K562 (cell line): ENCODE results near the gene CARD10. TPM values are rescaled to one million over a fixed set of nuclear protein-coding genes. Genes with fewer than 3 reads are reported as not detected.

Experiments
- ARHGAP35 ChIP-seq: fragments of 450-650 bp; IDR thresholded peaks from 2 replicates; pipeline ENCODE4 v1.6.1; 2018; ENCODE audit not compliant: partially characterized antibody
- CBX8 ChIP-seq: fragments of 200-600 bp; sonication (generic); IDR thresholded peaks from 2 replicates; pipeline ENCODE4 v1.6.1; 2012; ENCODE audit warnings: borderline replicate concordance, mixed run types, low read depth, mild to moderate bottlenecking, moderate library complexity, mixed read lengths, low read length, control low read depth, inconsistent platforms; ENCODE audit not compliant: poor library complexity, severe bottlenecking; ENCODE audit errors: extremely low read depth
- KAT7 ChIP-seq: sonication (generic); formaldehyde crosslinking; IDR thresholded peaks from 2 replicates; pipeline ENCODE4 v1.8.0; 2022; ENCODE audit warnings: missing genetic modification reagents, mild to moderate bottlenecking, borderline replicate concordance
- SRSF1 ChIP-seq: fragments of 200-400 bp; formaldehyde crosslinking; IDR thresholded peaks from 2 replicates; pipeline ENCODE4 v1.6.1; 2017; ENCODE audit warnings: mild to moderate bottlenecking, low read depth, low read length, moderate library complexity
- TCF7L2 ChIP-seq: fragments of 150-350 bp; IDR thresholded peaks from 2 replicates; pipeline ENCODE4 v1.6.1; 2016; ENCODE audit warnings: low read depth, mild to moderate bottlenecking, low read length, moderate library complexity
- YBX1 ChIP-seq: fragments of 450-650 bp; IDR thresholded peaks from 2 replicates; pipeline ENCODE4 v1.7.1; 2016; ENCODE audit warnings: mild to moderate bottlenecking
- polyA plus RNA-seq, 8 experiments: library from polyadenylated mRNA; depleted of rRNA in 4 of 8; stranded (reverse) in 5 of 8; unstranded in 3 of 8; fragments of >200 nt; fragmentation: Nextera tagmentation in 2 of 8; fragmentation: Illumina TruSeq in 1 of 8; extraction: Ambion mirVana in 2 of 8; extraction: Trizol in 1 of 8; gene quantifications; 2 replicates each; pipeline versions ENCODE4 v1.2.1 to v1.2.3, GENCODE V29; 2011 to 2014; ENCODE audit warnings: inconsistent platforms in 1 of 8, missing spikeins in 1 of 8
- total RNA-seq, 7 experiments: library from RNA; depleted of rRNA in 6 of 7; stranded (reverse); fragments of >200 nt in 6 of 7; fragmentation: Illumina TruSeq in 2 of 7; extraction: Trizol in 2 of 7; gene quantifications; 2 replicates each; pipeline versions ENCODE4 v1.2.1 to v1.2.3, GENCODE V29; 2011 to 2021; ENCODE audit warnings: low replicate concordance in 1 of 7
- TF ChIP-seq, protein P1 (sequence below): fragments of 250-450 bp; sonication (Bioruptor Pico); IDR thresholded peaks from 2 replicates; pipeline ENCODE4 v1.4.0; 2020; ENCODE audit warnings: mild to moderate bottlenecking, moderate library complexity

CARD10 gene
- total and polyA plus RNA-seq, 9 of the 15 experiments (the other 6 are each of a cell fraction or from before 2014, with no cell fraction given): 0.13 to 5.8 (median 1.6) TPM

DNA sequence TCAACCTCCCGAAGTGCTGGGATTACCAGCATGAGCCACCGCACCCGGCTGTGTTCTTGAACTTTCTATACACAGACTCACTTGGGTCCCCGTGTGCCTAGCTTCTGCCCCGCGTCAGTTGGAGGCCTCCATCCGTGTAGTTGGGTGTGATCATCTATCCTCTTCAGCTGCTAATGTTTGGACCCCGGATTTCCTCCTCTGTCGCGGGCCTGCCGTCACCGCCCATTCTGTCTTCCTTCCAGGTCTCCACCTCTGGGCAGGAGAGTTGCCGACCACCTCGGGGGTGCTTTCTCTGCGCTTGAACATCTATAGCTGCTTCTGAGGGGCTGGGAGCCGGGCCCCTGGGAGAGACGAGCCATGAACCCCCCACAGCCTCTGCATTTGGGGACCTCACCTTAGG lies 46.6 kb upstream of the CARD10 start (continued):
- TF ChIP-seq, protein P1, sequence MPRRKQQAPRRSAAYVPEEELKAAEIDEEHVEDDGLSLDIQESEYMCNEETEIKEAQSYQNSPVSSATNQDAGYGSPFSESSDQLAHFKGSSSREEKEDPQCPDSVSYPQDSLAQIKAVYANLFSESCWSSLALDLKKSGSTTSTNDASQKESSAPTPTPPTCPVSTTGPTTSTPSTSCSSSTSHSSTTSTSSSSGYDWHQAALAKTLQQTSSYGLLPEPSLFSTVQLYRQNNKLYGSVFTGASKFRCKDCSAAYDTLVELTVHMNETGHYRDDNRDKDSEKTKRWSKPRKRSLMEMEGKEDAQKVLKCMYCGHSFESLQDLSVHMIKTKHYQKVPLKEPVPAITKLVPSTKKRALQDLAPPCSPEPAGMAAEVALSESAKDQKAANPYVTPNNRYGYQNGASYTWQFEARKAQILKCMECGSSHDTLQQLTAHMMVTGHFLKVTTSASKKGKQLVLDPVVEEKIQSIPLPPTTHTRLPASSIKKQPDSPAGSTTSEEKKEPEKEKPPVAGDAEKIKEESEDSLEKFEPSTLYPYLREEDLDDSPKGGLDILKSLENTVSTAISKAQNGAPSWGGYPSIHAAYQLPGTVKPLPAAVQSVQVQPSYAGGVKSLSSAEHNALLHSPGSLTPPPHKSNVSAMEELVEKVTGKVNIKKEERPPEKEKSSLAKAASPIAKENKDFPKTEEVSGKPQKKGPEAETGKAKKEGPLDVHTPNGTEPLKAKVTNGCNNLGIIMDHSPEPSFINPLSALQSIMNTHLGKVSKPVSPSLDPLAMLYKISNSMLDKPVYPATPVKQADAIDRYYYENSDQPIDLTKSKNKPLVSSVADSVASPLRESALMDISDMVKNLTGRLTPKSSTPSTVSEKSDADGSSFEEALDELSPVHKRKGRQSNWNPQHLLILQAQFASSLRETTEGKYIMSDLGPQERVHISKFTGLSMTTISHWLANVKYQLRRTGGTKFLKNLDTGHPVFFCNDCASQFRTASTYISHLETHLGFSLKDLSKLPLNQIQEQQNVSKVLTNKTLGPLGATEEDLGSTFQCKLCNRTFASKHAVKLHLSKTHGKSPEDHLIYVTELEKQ (CRISPR knock-in tag): no peak
- no peak for TF ChIP-seq ARHGAP35
- TF ChIP-seq KAT7: no peak
- no peak for TF ChIP-seq CBX8
- no peak for TF ChIP-seq TCF7L2
- TF ChIP-seq YBX1: no peak
- no peak for TF ChIP-seq SRSF1
